Esophagus squamous epithelium (tissue), 4 donors: ENCODE data around the gene DSE.

Source experiments
- CTCF ChIP-seq, 6 experiments: fragments of 450-650 bp in 4 of 6; fragments of 200-600 bp in 2 of 6; sonication (generic) in 2 of 6; IDR thresholded peaks; one replicate each; pipeline ENCODE4 v1.5.1; 2016 to 2019; ENCODE audit warnings: antibody characterized with exemption in 6 of 6, mild to moderate bottlenecking in 4 of 6, moderate library complexity in 4 of 6
- POLR2A ChIP-seq, 4 donors: fragments of 450-650 bp; IDR thresholded peaks; one replicate each; pipeline ENCODE4 v1.6.1; 2017; ENCODE audit warnings: antibody characterized with exemption in 4 of 4, mild to moderate bottlenecking in 4 of 4, moderate library complexity in 3 of 4

GRCh38 chr6:116354236-116354635, 16.5 kb upstream of the DSE start:
- no peak for TF ChIP-seq CTCF (IDR thresholded peaks at IDR 0.05)
- TF ChIP-seq POLR2A (IDR thresholded peaks at IDR 0.05) = no peak
